ENCODE measurements around the gene FAM177A1.
"Not testable (repeated sequence)": the region's sequence is repeated elsewhere in the genome, so short reads cannot be mapped to it uniquely, and the experiment has no call there.

The FAM177A1 gene

GRCh38 chr14:35065731-35066130 lies 19.7 kb downstream of the FAM177A1 start:
- not testable (repeated sequence) for DNase-seq

- no peak for DNase-seq
Measured at GRCh38 chr14:35068238-35069012, 22.4 kb downstream of the FAM177A1 start.

- DNase-seq: no peak
Measured at GRCh38 chr14:35072226-35072625, 26.2 kb downstream of the FAM177A1 start.

- no peak for DNase-seq
Measured at GRCh38 chr14:35073486-35073885, 27.4 kb downstream of the FAM177A1 start.

- DNase-seq: no peak
Measured at GRCh38 chr14:35078082-35078481, 32.0 kb downstream of the FAM177A1 start.

- no peak for DNase-seq
Measured at GRCh38 chr14:35079742-35080141, 33.7 kb downstream of the FAM177A1 start.

GRCh38 chr14:35083530-35084150 lies 37.6 kb downstream of the FAM177A1 start:
- no peak for DNase-seq

GRCh38 chr14:35085441-35085840 lies 39.4 kb downstream of the FAM177A1 start:
- DNase-seq: no peak

- no peak for DNase-seq
Measured at GRCh38 chr14:35088514-35088913, 42.4 kb downstream of the FAM177A1 start.

- not testable (repeated sequence) for DNase-seq
Measured at GRCh38 chr14:35094645-35095044, 48.6 kb downstream of the FAM177A1 start.

GRCh38 chr14:35107866-35108265 lies 61.8 kb downstream of the FAM177A1 start:
- DNase-seq: no peak

GRCh38 chr14:35112641-35113040 lies 66.6 kb downstream of the FAM177A1 start:
- DNase-seq: no peak

- DNase-seq: no peak
Measured at GRCh38 chr14:35113308-35113950, 67.4 kb downstream of the FAM177A1 start.

GRCh38 chr14:35114036-35114435 lies 68.0 kb downstream of the FAM177A1 start:
- no peak for DNase-seq

GRCh38 chr14:35116242-35116641 lies 70.2 kb downstream of the FAM177A1 start:
- DNase-seq: no peak

- DNase-seq: no peak
Measured at GRCh38 chr14:35117112-35117511, 71.0 kb downstream of the FAM177A1 start.

- no peak for DNase-seq
Measured at GRCh38 chr14:35121026-35121886, 75.2 kb downstream of the FAM177A1 start.

GRCh38 chr14:35121887-35122695 lies 76.0 kb downstream of the FAM177A1 start, which contains the start of the genes PPP2R3C and PRORP:
Gene PPP2R3C, minus strand, starts transcription at chr14:35121990. Its CDS starts 31 bp downstream, at chr14:35121959.
Gene PRORP, plus strand, starts transcription at chr14:35122552. Its CDS starts 694 bp downstream, at chr14:35123246.
- peak; percentile 96 for DNase-seq

- peak; percentile 44 for DNase-seq
Measured at GRCh38 chr14:35122696-35123387, 76.8 kb downstream of the FAM177A1 start.

- DNase-seq: no peak
Measured at GRCh38 chr14:35123388-35123703, 77.3 kb downstream of the FAM177A1 start.

GRCh38 chr14:35124127-35124526 lies 78.1 kb downstream of the FAM177A1 start:
- no peak for DNase-seq

Data from NCI-H2227 treated with DMSO at 0.1 percent for 48 hours (cell line).